Renal cortical epithelial cell (primary cell): ENCODE data around the gene FUT8. TPM values are rescaled to one million over a fixed set of nuclear protein-coding genes. Genes with fewer than 3 reads are reported as not detected.
"Not testable (repeated sequence)": the region's sequence is repeated elsewhere in the genome, so short reads cannot be mapped to it uniquely, and the experiment has no call there.

Source experiments
- DNase-seq: peaks from one replicate; pipeline ENCODE4 v3.0.0-alpha.2; 2011; ENCODE audit warnings: low read depth
- total RNA-seq: library from RNA; depleted of rRNA; stranded (reverse); fragments of >200 nt; gene quantifications from 2 replicates; pipeline ENCODE4 v1.2.3, GENCODE V29; 2014

FUT8 gene
- total RNA-seq, 1 donor from 2014 or later: 139 TPM

- DNase-seq: no peak
Measured at GRCh38 chr14:65622703-65623102, 210.2 kb downstream of the FUT8 start.

- no peak for DNase-seq
Measured at GRCh38 chr14:65623759-65624158, 211.2 kb downstream of the FUT8 start.

- DNase-seq: no peak
Measured at GRCh38 chr14:65627315-65627714, 214.8 kb downstream of the FUT8 start.

- no peak for DNase-seq
Measured at GRCh38 chr14:65628664-65629063, 216.1 kb downstream of the FUT8 start.

- DNase-seq: peak; percentile 36
Measured at GRCh38 chr14:65631040-65631439, 218.5 kb downstream of the FUT8 start.

- no peak for DNase-seq
Measured at GRCh38 chr14:65632487-65632886, 220.0 kb downstream of the FUT8 start.

GRCh38 chr14:65633666-65634065 is 221.1 kb downstream of the FUT8 start:
- not testable (repeated sequence) for DNase-seq

GRCh38 chr14:65637780-65638179 is 225.2 kb downstream of the FUT8 start:
- DNase-seq: peak; percentile 94

- DNase-seq: no peak
Measured at GRCh38 chr14:65639216-65639615, 226.7 kb downstream of the FUT8 start.

GRCh38 chr14:65650826-65651225 is 238.3 kb downstream of the FUT8 start:
- DNase-seq: no peak

GRCh38 chr14:65656554-65656953 is 244.0 kb downstream of the FUT8 start:
- no peak for DNase-seq

- peak; percentile 39 for DNase-seq
Measured at GRCh38 chr14:65658202-65658601, 245.7 kb downstream of the FUT8 start.

GRCh38 chr14:65661865-65662264 is 249.3 kb downstream of the FUT8 start:
- DNase-seq: no peak

- DNase-seq: no peak
Measured at GRCh38 chr14:65664436-65664835, 251.9 kb downstream of the FUT8 start.

- DNase-seq: no peak
Measured at GRCh38 chr14:65676361-65677014, 264.0 kb downstream of the FUT8 start.

- no peak for DNase-seq
Measured at GRCh38 chr14:65685572-65685971, 273.0 kb downstream of the FUT8 start.

- peak; percentile 93 for DNase-seq
Measured at GRCh38 chr14:65686761-65687160, 274.2 kb downstream of the FUT8 start.

GRCh38 chr14:65689070-65689469 is 276.5 kb downstream of the FUT8 start:
- no peak for DNase-seq

- DNase-seq: not testable (repeated sequence)
Measured at GRCh38 chr14:65692566-65692965, 280.0 kb downstream of the FUT8 start.

- DNase-seq: no peak
Measured at GRCh38 chr14:65696801-65697200, 284.3 kb downstream of the FUT8 start.

GRCh38 chr14:65703521-65703920 is 291.0 kb downstream of the FUT8 start:
- no peak for DNase-seq

GRCh38 chr14:65703996-65704395 is 291.5 kb downstream of the FUT8 start:
- peak; percentile 15 for DNase-seq

GRCh38 chr14:65704437-65704836 is 291.9 kb downstream of the FUT8 start:
- DNase-seq: peak; percentile 6

GRCh38 chr14:65704850-65705249 is 292.3 kb downstream of the FUT8 start:
- peak; percentile 17 for DNase-seq
